DMS 273 (cell line): ENCODE data around the gene FAM174A.

Experiments used
- DNase-seq: peaks from one replicate; lab custom pipeline; 2025; ENCODE audit not compliant: unreplicated experiment; lab: John Stamatoyannopoulos, UW

The FAM174A gene

GRCh38 chr5:100535060-100536005, at the start of gene FAM174A:
Gene FAM174A, plus strand, starts transcription at chr5:100535374. Its CDS starts 157 bp downstream, at chr5:100535531.
- peak; percentile 98 for DNase-seq

GRCh38 chr5:100493996-100494395, 41.2 kb upstream of the FAM174A start:
- DNase-seq, result no peak

DNA sequence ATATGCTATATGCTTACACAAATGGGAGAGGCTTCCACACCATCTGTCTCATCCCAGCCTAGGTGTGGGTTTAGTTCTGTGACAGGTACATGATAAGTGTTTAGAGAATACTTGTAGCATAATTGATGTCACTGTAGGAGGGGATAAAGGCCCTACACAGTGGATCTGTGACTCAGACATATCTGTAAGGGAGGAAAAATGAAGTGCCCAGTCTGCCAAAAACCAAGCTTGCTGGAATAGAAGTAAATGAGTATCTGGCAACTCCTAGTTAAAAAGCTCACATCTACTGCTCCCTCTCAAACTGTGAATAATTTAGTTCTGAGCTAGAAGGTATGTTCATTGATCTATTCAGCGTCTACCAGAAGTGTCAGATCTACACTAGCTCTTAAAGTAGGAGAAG, 38.9 kb upstream of the FAM174A start:
- no peak for DNase-seq

GRCh38 chr5:100502684-100503083, 32.5 kb upstream of the FAM174A start:
- DNase-seq, result no peak

DNA sequence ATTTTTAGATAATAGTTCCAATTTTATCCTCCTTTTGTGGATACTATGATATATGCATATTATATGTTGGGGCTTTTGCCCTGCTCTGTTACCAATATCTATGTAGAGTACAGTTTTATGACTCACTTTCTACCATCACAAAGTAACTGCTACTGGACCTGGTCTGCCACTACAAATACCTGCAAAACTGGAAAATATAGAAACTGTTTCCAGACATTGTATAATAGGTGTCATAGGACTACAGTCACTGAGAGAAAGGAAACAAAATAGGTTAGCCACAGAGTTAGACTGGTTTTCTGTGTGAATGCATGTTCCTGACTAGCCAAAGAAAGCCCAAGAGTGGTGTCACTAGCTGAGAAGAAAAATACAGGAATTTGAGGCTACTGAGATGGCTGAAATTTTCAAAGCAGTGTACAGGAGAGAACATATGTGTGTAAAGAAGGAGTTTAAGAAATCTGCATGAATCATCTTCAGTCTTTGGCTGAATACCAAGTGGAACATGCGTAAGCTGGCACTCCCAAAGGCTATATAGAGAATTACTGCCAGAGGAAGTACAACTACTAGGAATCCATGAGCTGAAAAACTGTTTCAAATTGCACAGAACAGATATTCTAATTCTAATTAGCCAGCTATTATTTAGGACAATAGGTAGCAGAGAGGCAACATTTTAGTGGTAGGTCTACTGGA, 29.0 kb upstream of the FAM174A start:
- DNase-seq, result peak; percentile 78

DNA sequence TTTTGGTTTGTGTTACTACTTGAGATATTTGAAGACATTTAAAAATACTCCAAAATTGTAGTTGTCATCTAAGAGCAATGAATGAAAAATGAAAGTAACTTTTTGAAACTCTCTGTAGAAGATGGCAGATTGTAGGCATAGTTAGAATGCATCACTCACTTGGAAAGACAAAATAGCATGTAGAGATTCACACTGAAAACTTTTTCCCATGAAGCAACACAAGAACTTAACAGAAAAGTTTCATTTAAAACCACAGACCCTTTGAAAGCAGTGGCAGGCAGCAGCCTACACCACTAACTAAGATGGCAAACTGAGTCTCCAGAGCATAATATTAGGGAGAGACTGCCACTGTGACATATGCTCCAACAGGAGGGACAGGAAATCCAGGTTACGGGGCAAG, 18.9 kb upstream of the FAM174A start:
- no peak for DNase-seq

DNA sequence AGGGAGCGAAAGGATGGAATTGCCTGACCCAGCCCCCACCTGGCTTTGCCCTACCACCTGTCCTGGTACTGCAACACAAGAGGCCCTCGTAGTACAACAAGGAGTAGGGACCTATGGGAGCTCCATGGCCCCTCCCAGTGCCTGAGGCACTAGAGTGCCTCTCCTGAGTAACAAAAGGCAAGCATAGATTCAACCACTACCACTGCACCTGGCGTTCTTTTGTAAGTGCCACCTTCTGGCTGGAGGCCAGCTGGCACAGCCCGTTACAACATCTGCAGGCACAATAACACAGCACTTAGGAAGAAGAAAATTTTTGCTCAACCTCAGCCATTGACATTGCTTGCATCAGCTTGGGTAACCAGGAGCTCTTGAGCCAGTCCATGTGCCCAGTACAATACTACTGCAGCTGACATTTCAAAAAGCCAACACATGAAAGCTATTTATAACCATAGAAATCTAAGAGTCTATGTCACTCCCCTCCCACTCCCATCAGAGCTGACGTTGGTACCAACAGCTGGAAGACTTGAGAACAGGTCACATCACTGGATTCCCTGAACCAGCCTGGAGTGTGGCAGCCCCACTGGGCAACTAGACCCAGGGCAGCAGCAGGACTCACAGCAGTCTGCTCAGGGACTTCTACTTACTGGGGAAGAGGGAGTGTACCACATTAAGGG, 17.7 kb upstream of the FAM174A start:
- DNase-seq, result peak; percentile 63

GRCh38 chr5:100518377-100518776, 16.8 kb upstream of the FAM174A start:
- no peak for DNase-seq

DNA sequence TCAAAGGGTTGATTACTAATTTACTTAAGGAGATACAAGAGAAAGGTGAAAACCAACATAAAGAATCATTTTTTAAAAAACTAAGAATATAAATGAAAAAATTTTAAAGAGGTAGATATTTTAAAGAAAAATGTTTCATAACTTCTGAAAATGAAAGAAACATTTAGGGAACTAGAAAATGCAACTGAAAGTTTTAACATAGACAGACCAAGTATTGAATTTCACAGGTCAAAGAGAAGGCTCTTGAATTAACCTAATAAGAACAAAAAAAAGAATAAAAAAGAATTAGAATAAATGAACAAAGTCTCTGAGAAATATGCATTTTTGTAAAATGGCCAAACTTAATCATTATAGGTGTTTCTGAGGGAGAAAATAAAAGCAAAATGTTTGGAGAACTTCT, 16.1 kb upstream of the FAM174A start:
- no peak for DNase-seq

GRCh38 chr5:100520348-100520747, 14.8 kb upstream of the FAM174A start:
- no peak for DNase-seq

DNA sequence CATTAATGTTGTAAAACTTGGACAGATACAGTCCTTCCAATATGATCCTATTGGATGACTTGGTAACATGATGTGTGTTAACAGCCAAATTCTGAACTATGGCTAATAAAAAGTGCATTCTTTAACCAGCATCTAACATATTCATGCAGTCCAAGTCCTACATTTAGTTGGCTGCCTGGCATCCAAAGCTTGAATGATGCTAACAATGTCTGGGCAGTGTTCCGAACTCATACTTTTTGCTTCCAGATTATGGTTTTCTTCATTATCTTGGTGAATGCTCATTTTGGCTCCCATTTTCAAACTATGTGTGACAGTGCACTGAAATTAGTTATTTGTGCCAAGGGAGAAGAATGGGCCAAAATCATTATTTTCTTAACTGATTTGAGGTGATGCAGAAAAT, 2.8 kb downstream of the FAM174A start:
- DNase-seq, result no peak

GRCh38 chr5:100539519-100539918, 4.3 kb downstream of the FAM174A start:
- no peak for DNase-seq

GRCh38 chr5:100542086-100542485, 6.9 kb downstream of the FAM174A start:
- DNase-seq, result no peak

DNA sequence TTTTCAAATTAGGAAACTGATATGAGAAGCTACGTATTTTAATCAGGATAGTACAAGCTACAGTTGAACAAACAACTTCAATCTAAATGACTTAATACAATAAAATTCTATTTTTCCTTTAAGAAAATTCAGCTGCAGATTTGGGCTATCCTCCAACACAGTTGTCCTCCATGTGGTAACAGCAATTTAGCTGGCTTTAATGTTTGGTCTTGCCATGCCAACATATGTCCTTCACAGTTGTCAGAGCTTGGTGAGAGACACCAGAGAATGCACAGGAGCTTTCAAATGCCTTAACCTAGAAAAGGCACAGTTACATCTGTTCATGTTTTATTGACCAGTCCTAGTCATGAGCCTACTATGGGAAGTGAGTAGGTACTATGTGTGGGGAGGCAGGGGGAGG, 10.8 kb downstream of the FAM174A start:
- DNase-seq, result peak; percentile 38

GRCh38 chr5:100550531-100551051, 15.4 kb downstream of the FAM174A start:
- DNase-seq, result no peak

GRCh38 chr5:100551183-100551582, 16.0 kb downstream of the FAM174A start:
- DNase-seq, result no peak

DNA sequence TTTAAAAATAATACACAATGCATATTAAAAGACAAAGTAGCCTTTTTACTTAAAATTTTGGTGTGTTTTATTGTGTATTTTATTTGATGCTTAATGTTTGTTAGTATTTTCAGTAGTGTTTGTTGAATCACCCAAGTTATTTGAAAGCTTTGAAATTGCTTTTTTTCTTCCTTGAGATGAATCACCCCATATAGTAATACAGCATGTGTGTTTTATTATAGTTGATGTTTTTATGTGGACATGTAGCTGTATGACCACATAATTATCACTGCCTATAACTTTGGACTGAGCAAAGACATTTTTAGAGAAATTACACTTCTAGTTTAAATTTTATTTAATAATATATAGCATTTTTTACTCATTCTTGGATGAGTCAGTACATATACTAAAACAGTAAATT, 18.0 kb downstream of the FAM174A start:
- DNase-seq, result no peak

- no peak for DNase-seq
Observed at GRCh38 chr5:100560860-100561259, 25.7 kb downstream of the FAM174A start.

- DNase-seq, result no peak
Observed at GRCh38 chr5:100562821-100563220, 27.6 kb downstream of the FAM174A start.

- no peak for DNase-seq
Observed at GRCh38 chr5:100566382-100567141, 31.4 kb downstream of the FAM174A start.

DNA sequence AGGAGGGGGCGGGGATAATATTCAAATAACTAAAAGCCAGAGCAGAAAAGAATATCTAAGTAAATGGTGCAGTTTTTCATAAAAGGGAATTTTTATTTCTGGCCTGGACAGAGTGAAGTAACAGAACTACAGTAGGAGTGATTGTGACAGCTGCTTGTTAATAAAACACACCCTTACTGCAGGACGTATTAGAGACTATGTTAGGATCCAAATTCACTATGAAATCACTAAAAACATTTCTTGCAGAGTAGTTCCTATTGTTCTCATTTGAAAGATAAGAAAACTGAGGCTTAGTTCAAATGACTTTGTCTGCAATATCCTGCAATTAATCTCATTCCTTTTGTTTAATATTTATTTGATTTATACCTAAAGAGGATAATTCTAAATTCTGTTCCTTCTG, 39.5 kb downstream of the FAM174A start:
- no peak for DNase-seq
